Gastrocnemius medialis (tissue), 4 donors: ENCODE results near the gene CNKSR1. TPM values are rescaled to one million over a fixed set of nuclear protein-coding genes. Genes with fewer than 3 reads are reported as not detected.
A peak's percentile ranks its signal among the peaks of the same experiment; 100 is the strongest.

ENCODE experiments used
- ATAC-seq, 2 donors: fragments of 150-250 bp; one replicate each; pipeline ENCODE4 v1.9.1; 2016
- DNase-seq, 2 donors: peaks; one replicate each; pipeline ENCODE4 v3.0.0-alpha.2; 2019
- H3K27ac ChIP-seq, 4 donors: fragments of 200-600 bp; sonication (generic); 1 replicate in 1 of 4; 2 replicates in 3 of 4; pipeline ENCODE4 v1.5.1; 2016 to 2018; ENCODE audit warnings: mild to moderate bottlenecking in 2 of 4, moderate library complexity in 1 of 4
- H3K27me3 ChIP-seq, 3 donors: fragments of 200-600 bp; sonication (generic) in 2 of 3; 1 replicate in 1 of 3; 2 replicates in 2 of 3; pipeline versions ENCODE4 v1.5.1 to v1.6.0; 2016 to 2019; ENCODE audit warnings: mild to moderate bottlenecking in 1 of 3, moderate library complexity in 1 of 3
- H3K36me3 ChIP-seq, 2 donors: fragments of 200-600 bp; sonication (generic) in 1 of 2; one replicate each; pipeline ENCODE4 v1.5.1; 2017 to 2018
- H3K4me1 ChIP-seq, 2 donors: fragments of 200-600 bp; sonication (generic) in 1 of 2; one replicate each; pipeline ENCODE4 v1.5.1; 2016 to 2017; ENCODE audit warnings: mild to moderate bottlenecking in 2 of 2
- H3K4me3 ChIP-seq, 4 donors: fragments of 200-600 bp; sonication (generic) in 3 of 4; 1 replicate in 1 of 4; 2 replicates in 3 of 4; pipeline ENCODE4 v1.5.1; 2016 to 2019; ENCODE audit warnings: mild to moderate bottlenecking in 2 of 4
- H3K9me3 ChIP-seq, 3 donors: fragments of 200-600 bp; sonication (generic) in 2 of 3; 1 replicate in 1 of 3; 2 replicates in 2 of 3; pipeline ENCODE4 v1.5.1; 2016 to 2019
- POLR2A ChIP-seq, 2 donors: fragments of 450-650 bp; IDR thresholded peaks; one replicate each; pipeline ENCODE4 v1.6.1; 2017; ENCODE audit warnings: antibody characterized with exemption in 2 of 2, mild to moderate bottlenecking in 2 of 2, moderate library complexity in 2 of 2
- in situ Hi-C, 4 donors: fragments of 200-750 bp; cut with MboI; loops; one replicate each; pipeline versions ENCODE4 v1.15.0 to v1.8.0; 2017; ENCODE audit warnings: low sequenced_read_pairs in 4 of 4
- intact Hi-C: fragments of 100-400 bp; cut with DNase I; formaldehyde crosslinking; loops from one replicate; pipeline ENCODE4 v1.15.1; 2023; ENCODE audit warnings: low total_unique reads
- total RNA-seq, 4 donors: library from RNA; depleted of rRNA; stranded (reverse); fragments of >200 nt; gene quantifications; one replicate each; pipeline versions ENCODE4 v1.1.0 to v1.2.3, GENCODE V29; 2016
- TF ChIP-seq, protein P1 (sequence below), 5 experiments: fragments of 450-650 bp in 3 of 5; fragments of 200-600 bp in 2 of 5; sonication (generic) in 2 of 5; IDR thresholded peaks in 4 of 5; conservative IDR thresholded peaks in 1 of 5; 1 replicate in 4 of 5; 2 replicates in 1 of 5; pipeline ENCODE4 v1.5.1; 2016 to 2019; ENCODE audit warnings: antibody characterized with exemption in 5 of 5, mild to moderate bottlenecking in 3 of 5, moderate library complexity in 3 of 5

Gene CNKSR1
- total RNA-seq, 4 donors from 2014 or later: 23.7 to 50.6 (median 44.6) TPM

DNA sequence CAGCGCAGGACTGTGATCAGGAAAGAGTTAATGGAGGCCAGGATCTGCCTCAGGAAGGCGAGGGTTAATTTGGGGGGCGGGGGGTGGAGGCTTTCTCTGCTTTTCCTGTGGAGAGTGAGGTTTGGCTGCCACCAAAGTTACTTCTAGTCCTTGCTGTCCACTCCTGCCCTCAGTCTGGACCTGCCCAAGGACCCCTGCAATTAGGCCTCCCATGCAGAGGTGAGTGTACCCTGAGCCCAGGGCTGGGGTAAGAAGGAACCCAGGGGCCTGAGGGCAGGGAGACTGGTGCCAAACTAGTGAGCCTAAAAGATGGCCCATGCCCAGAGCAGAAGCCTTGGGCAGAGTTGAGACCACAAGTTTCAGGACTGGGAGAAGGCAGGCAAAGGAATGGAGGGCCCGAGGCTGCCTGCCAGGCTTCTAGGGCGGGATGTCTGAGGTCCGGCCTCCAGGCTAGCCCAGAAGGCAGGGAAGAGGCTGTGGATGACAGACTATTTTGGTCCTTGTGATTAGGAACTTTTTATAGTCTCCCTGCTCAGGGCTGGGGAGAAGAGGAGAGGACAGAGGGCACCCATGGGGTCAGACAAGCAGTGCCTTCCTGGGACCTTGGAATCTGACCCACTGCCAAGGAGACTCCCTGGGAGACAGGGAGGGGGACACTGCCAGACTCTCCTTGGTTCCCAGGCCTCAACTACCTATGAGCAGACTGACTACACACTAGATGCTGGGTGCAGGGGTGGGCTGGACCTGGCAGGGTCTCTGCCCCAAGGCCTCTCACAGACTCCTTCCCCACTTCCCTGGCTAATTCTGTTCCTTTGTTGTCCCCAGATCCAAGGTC lies 18.2 kb upstream of the CNKSR1 start, which contains the start of gene FAM110D:
Gene FAM110D, plus strand, starts transcription at position 172 of the 835 bp plus-strand sequence. CDS start 2,213 bp downstream, outside the sequence.
- DNase-seq (peak in 1 of 2 donors; percentile 12), ATAC-seq (no peak)
- in situ Hi-C loops (loop anchor here in 1 of 4 donors (25.0 kb wide), 2 partner anchors 122 to 272 kb away; partner anchors contain the start of genes PAQR7 and SLC30A2), intact Hi-C loops (no loop called here)
- Histone ChIP-seq H3K4me1 (peaks cover 7 to 11% of the 10 kb centered on the region in 2 donors), H3K27ac (peak within 1 kb of the TSS; percentile 32 to 81 (median 63)), H3K4me3 (peak within 1 kb of the TSS; percentile 6 to 76 (median 61)), H3K9me3 (no peaks in the 10 kb centered on the region), H3K36me3 (no peaks in the 10 kb centered on the region), H3K27me3 (no peaks in the 10 kb centered on the region)
- TF ChIP-seq, protein P1, sequence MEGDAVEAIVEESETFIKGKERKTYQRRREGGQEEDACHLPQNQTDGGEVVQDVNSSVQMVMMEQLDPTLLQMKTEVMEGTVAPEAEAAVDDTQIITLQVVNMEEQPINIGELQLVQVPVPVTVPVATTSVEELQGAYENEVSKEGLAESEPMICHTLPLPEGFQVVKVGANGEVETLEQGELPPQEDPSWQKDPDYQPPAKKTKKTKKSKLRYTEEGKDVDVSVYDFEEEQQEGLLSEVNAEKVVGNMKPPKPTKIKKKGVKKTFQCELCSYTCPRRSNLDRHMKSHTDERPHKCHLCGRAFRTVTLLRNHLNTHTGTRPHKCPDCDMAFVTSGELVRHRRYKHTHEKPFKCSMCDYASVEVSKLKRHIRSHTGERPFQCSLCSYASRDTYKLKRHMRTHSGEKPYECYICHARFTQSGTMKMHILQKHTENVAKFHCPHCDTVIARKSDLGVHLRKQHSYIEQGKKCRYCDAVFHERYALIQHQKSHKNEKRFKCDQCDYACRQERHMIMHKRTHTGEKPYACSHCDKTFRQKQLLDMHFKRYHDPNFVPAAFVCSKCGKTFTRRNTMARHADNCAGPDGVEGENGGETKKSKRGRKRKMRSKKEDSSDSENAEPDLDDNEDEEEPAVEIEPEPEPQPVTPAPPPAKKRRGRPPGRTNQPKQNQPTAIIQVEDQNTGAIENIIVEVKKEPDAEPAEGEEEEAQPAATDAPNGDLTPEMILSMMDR (IDR thresholded peaks at IDR 0.05 in 4 of 5, conservative IDR thresholded peaks at IDR 0.05 in 1 of 5): no peak
- TF ChIP-seq POLR2A (IDR thresholded peaks at IDR 0.05): no peak

DNA sequence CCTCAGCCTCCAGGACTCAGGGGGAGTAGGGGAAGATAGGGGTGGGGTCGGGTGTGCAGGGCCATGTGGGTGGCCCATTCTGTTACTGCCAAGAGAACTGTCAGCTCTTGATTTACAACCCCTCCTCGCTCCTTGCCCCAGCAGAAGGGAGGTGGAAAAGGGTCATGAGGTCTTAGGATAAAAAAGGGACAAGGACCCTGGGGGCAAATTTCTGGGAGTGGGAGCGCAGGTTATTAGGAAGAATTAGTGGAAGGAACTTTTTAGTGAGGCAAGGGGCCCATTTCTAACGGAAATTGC lies 17.6 kb upstream of the CNKSR1 start:
- Histone ChIP-seq H3K27ac (peak overlapping the region in 3 of 4 donors; percentile 61 to 81 (median 65)), H3K9me3 (no peaks in the 10 kb centered on the region), H3K36me3 (no peaks in the 10 kb centered on the region), H3K27me3 (no peaks in the 10 kb centered on the region), H3K4me1 (peaks cover 7 to 14% of the 10 kb centered on the region in 2 donors), H3K4me3 (peak overlapping the region; percentile 6 to 76 (median 61))
- intact Hi-C loops (loop anchor here (2.0 to 5.0 kb wide), 2 partner anchors 49 to 122 kb away; partner anchors contain the start of gene PDIK1L), in situ Hi-C loops (loop anchor here in 1 of 4 donors (25.0 kb wide), 2 partner anchors 122 to 272 kb away; partner anchors contain the start of genes PAQR7 and SLC30A2)
- no peak for DNase-seq
- no peak for TF ChIP-seq POLR2A (IDR thresholded peaks at IDR 0.05)
- TF ChIP-seq, protein P1 (IDR thresholded peaks at IDR 0.05 in 4 of 5, conservative IDR thresholded peaks at IDR 0.05 in 1 of 5): no peak
- ATAC-seq: no peak

DNA sequence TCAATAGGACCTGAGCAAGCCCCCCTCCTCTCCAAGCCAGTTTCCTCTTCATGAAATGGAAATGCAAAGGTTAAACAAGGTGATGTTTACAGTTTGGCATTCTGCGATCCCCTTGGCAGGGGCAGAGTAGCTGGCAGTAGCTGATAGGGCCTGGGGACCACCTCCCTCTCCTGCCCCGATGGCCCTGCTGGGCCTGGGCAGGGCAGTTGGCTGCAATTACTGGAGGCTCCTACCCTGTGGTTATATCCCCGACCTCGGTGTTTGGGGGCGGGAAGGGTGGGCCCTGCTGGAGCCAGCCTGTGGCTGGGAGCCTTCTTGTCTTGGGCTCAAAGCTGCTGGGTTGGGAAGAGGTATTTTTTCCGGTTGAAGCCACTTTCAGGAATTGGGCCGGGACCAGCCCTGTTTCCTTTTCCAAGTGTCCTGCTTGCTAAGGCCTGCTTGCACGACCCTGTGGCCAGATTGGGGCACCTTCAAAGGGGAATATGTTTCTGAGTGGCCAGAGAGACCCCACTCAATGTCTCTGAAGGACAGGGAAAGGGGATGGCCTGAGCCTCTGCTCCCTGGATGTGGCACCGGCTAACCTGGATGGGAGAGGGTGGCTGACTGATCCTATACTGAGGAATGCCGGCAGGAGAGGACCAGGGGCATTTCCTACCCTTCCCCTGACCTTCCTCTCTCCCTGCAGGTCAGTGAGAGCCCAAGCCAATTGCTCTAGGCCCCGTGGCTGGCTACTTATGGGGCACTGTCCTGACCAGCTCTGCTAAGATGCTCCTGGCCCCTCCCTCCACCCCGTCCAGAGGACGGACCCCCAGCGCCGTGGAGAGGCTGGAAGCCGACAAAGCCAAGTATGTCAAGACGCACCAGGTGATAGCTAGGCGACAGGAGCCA lies 16.5 kb upstream of the CNKSR1 start:
- no peaks in the 10 kb centered on the region for H3K36me3 ChIP-seq
- TF ChIP-seq, protein P1 (IDR thresholded peaks at IDR 0.05 in 4 of 5, conservative IDR thresholded peaks at IDR 0.05 in 1 of 5): no peak
- H3K4me1 ChIP-seq: peaks cover 7 to 14% of the 10 kb centered on the region in 2 donors
- H3K4me3 ChIP-seq: peak overlapping the region; percentile 57 to 76 (median 68)
- peak overlapping the region; percentile 78 to 87 (median 84) for H3K27ac ChIP-seq
- H3K9me3 ChIP-seq: no peaks in the 10 kb centered on the region
- in situ Hi-C loops (loop anchor here in 1 of 4 donors (25.0 kb wide), 2 partner anchors 123 to 273 kb away; partner anchors contain the start of genes PAQR7 and SLC30A2), intact Hi-C loops (loop anchor here (2.0 to 5.0 kb wide), 2 partner anchors 50 to 123 kb away; partner anchors contain the start of gene PDIK1L)
- DNase-seq (no peak), ATAC-seq (peak; percentile 2 to 7)
- H3K27me3 ChIP-seq: no peaks in the 10 kb centered on the region

DNA sequence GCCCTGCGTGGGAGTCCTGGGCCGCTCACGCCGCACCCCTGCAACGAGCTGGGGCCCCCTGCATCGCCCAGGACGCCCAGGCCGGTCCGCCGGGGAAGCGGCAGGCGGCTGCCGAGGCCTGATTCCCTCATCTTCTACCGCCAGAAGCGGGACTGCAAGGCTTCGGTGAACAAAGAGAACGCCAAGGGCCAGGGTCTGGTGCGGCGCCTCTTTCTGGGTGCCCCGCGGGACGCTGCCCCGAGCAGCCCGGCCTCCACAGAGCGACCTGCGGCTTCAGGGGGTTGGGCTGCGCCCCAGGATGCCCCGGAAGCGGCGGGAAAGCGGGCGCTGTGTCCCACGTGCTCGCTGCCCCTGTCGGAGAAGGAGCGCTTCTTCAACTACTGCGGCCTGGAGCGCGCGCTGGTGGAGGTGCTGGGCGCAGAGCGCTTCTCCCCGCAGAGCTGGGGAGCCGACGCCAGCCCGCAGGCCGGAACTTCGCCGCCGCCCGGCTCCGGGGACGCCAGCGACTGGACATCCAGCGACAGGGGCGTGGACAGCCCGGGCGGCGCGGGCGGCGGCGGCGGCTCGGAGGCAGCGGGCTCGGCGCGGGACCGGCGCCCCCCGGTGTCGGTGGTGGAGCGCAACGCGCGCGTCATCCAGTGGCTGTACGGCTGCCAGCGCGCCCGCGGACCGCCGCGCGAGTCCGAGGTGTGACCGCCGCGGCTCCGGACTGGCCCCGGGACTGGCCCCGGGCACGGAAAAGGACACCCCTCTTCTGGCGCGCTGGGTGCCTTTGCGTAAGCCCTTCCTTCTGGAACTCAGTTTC lies 15.7 kb upstream of the CNKSR1 start:
- in situ Hi-C loops: loop anchor here in 1 of 4 donors (25.0 kb wide), 2 partner anchors 124 to 274 kb away; partner anchors contain the start of genes PAQR7 and SLC30A2
- peak overlapping the region; percentile 57 to 76 (median 68) for H3K4me3 ChIP-seq
- peak; percentile 36 to 69 for DNase-seq
- intact Hi-C loops: loop anchor here (2.0 to 5.0 kb wide), 2 partner anchors 51 to 124 kb away; partner anchors contain the start of gene PDIK1L
- H3K9me3 ChIP-seq: no peaks in the 10 kb centered on the region
- H3K27me3 ChIP-seq: no peaks in the 10 kb centered on the region
- no peaks in the 10 kb centered on the region for H3K36me3 ChIP-seq
- ATAC-seq: peak; percentile 66 to 78
- peak overlapping the region; percentile 78 to 87 (median 84) for H3K27ac ChIP-seq
- peak; percentile 68 to 74 for TF ChIP-seq POLR2A (IDR thresholded peaks at IDR 0.05)
- TF ChIP-seq, protein P1 (IDR thresholded peaks at IDR 0.05 in 4 of 5, conservative IDR thresholded peaks at IDR 0.05 in 1 of 5): peak; percentile 20 to 53 (median 36)
- peaks cover 7 to 14% of the 10 kb centered on the region in 2 donors for H3K4me1 ChIP-seq
